22Rv1 (cell line): ENCODE data around the gene RAB27B.

ENCODE experiments used
- CTCF ChIP-seq: fragments of 450-650 bp; IDR thresholded peaks from 2 replicates; pipeline ENCODE4 v1.5.1; 2017; ENCODE audit warnings: mild to moderate bottlenecking
- ZFX ChIP-seq: fragments of 450-650 bp; IDR thresholded peaks from 2 replicates; pipeline ENCODE4 v1.6.1; 2017; ENCODE audit warnings: antibody characterized with exemption, borderline replicate concordance

GRCh38 chr18:54780285-54780861 lies 47.9 kb upstream of the RAB27B start:
- TF ChIP-seq CTCF (no peak), ZFX (no peak)
